ENCODE measurements around the gene LRRC74B.

GRCh38 chr22:21000987-21001600 is 44.7 kb upstream of the LRRC74B start:
- no peak for TF ChIP-seq CTCF (IDR thresholded peaks at IDR 0.05)
- no peak for TF ChIP-seq POLR2A (IDR thresholded peaks at IDR 0.05)
